Testis (tissue), 3 donors: ENCODE results near the gene SYPL1. TPM values are rescaled to one million over a fixed set of nuclear protein-coding genes. Genes with fewer than 3 reads are reported as not detected.

Experiments used
- DNase-seq: peaks from one replicate; pipeline ENCODE4 v3.0.0-alpha.2; 2019
- H3K27ac ChIP-seq, 2 donors: fragments of 200-600 bp; sonication (generic); one replicate each; pipeline ENCODE4 v1.5.1; 2019
- H3K27me3 ChIP-seq: fragments of 200-600 bp; sonication (generic); one replicate; pipeline ENCODE4 v1.5.1; 2019
- H3K36me3 ChIP-seq: fragments of 200-600 bp; sonication (generic); one replicate; pipeline ENCODE4 v1.5.1; 2017; ENCODE audit warnings: low read depth; ENCODE audit errors: missing control alignments
- H3K4me1 ChIP-seq: fragments of 200-600 bp; sonication (generic); one replicate; pipeline ENCODE4 v1.5.1; 2019
- H3K4me3 ChIP-seq, 2 donors: fragments of 200-600 bp; sonication (generic); one replicate each; pipeline ENCODE4 v1.5.1; 2017 to 2019
- H3K9me3 ChIP-seq: fragments of 200-600 bp; sonication (generic); one replicate; pipeline ENCODE4 v1.5.1; 2017
- CTCF ChIP-seq, 3 experiments: fragments of 450-650 bp in 2 of 3; fragments of 200-600 bp in 1 of 3; sonication (generic) in 1 of 3; IDR thresholded peaks; one replicate each; pipeline ENCODE4 v1.5.1; 2016 to 2019; ENCODE audit warnings: antibody characterized with exemption in 3 of 3, mild to moderate bottlenecking in 2 of 3, moderate library complexity in 1 of 3
- POLR2A ChIP-seq: fragments of 450-650 bp; IDR thresholded peaks from one replicate; pipeline ENCODE4 v1.6.1; 2017; ENCODE audit warnings: antibody characterized with exemption, mild to moderate bottlenecking, moderate library complexity
- WGBS, 2 donors: methylation state at CpG; one replicate each; pipeline ENCODE4 v1.1.5; 2018; 5-methylcytosine and 5-hydroxymethylcytosine counted together
- intact Hi-C: fragments of 100-400 bp; cut with DNase I; formaldehyde crosslinking; loops from one replicate; pipeline ENCODE4 v1.15.1; 2023; ENCODE audit warnings: low total_unique reads
- polyA plus RNA-seq: library from polyadenylated mRNA; stranded (reverse); fragments of 350-450 nt; fragmentation: Illumina TruSeq; extraction: RNeasy Lipid Tissue Mini Kit (QIAGEN cat#74804); gene quantifications from one replicate; pipeline ENCODE4 v1.2.3, GENCODE V29; 2014; ENCODE audit warnings: low read depth, low replicate concordance; ENCODE audit not compliant: insufficient read depth
- total RNA-seq, 2 donors: library from RNA; depleted of rRNA; stranded (reverse); fragments of >200 nt; gene quantifications; one replicate each; pipeline ENCODE4 v1.2.3, GENCODE V29; 2016

Gene SYPL1
- total and polyA plus RNA-seq, 3 donors from 2014 or later: 100.0 to 209 (median 116) TPM

GRCh38 chr7:106071356-106071998 lies 40.6 kb downstream of the SYPL1 start:
- H3K27ac ChIP-seq: no peak overlapping the region
- intact Hi-C loops: no loop called here
- 79 to 88% methylated on average over 6 to 9 of the region's 9 CpGs for WGBS, 2 donors

GRCh38 chr7:106070567-106071254 lies 41.4 kb downstream of the SYPL1 start:
- TF ChIP-seq POLR2A (no peak), CTCF (IDR thresholded peaks at IDR 0.05) (no peak)
- 91 to 95% methylated on average over 8 of the region's 8 CpGs for WGBS, 2 donors
- peaks cover 9% of the 10 kb centered on the region for H3K4me1 ChIP-seq

More at GRCh38 chr7:106071356-106071998, 40.6 kb downstream of the SYPL1 start:
- no peaks in the 10 kb centered on the region for H3K36me3 ChIP-seq
- TF ChIP-seq POLR2A: no peak
- TF ChIP-seq CTCF (IDR thresholded peaks at IDR 0.05): no peak
- H3K4me1 ChIP-seq: peaks cover 5% of the 10 kb centered on the region
- no peak overlapping the region for H3K4me3 ChIP-seq
- H3K9me3 ChIP-seq: no peaks in the 10 kb centered on the region
- DNase-seq: no peak
- no peaks in the 10 kb centered on the region for H3K27me3 ChIP-seq

GRCh38 chr7:106070201-106070551 lies 41.9 kb downstream of the SYPL1 start:
- 83% methylated on average over 5 of the region's 5 CpGs; no CpG with 5 or more reads in 1 of the 2 donors for WGBS, 2 donors
- no peak overlapping the region for H3K27ac ChIP-seq
- no peak overlapping the region for H3K4me3 ChIP-seq
- no peak for DNase-seq
- no peaks in the 10 kb centered on the region for H3K9me3 ChIP-seq
- peaks cover 15% of the 10 kb centered on the region for H3K4me1 ChIP-seq
- TF ChIP-seq POLR2A: no peak
- TF ChIP-seq CTCF (IDR thresholded peaks at IDR 0.05): no peak
- intact Hi-C loops: no loop called here
- H3K27me3 ChIP-seq: no peaks in the 10 kb centered on the region
- H3K36me3 ChIP-seq: no peaks in the 10 kb centered on the region

More at GRCh38 chr7:106070567-106071254, 41.4 kb downstream of the SYPL1 start:
- DNase-seq: no peak
- Histone ChIP-seq H3K36me3 (no peaks in the 10 kb centered on the region), H3K4me3 (no peak overlapping the region), H3K27ac (no peak overlapping the region), H3K27me3 (no peaks in the 10 kb centered on the region), H3K9me3 (no peaks in the 10 kb centered on the region)
- intact Hi-C loops: no loop called here

GRCh38 chr7:106069471-106070200 lies 42.5 kb downstream of the SYPL1 start:
- intact Hi-C loops: no loop called here
- no peak overlapping the region for H3K27ac ChIP-seq
- H3K4me3 ChIP-seq: no peak overlapping the region
- H3K36me3 ChIP-seq: no peaks in the 10 kb centered on the region
- no peak for DNase-seq
- H3K9me3 ChIP-seq: no peaks in the 10 kb centered on the region
- peaks cover 20% of the 10 kb centered on the region for H3K4me1 ChIP-seq
- H3K27me3 ChIP-seq: no peaks in the 10 kb centered on the region
- TF ChIP-seq POLR2A (no peak), CTCF (IDR thresholded peaks at IDR 0.05) (no peak)
- 79 to 85% methylated on average over 9 of the region's 9 CpGs for WGBS, 2 donors
